GM19468 (cell line): ENCODE results near the gene ZBTB21.
"Not testable (repeated sequence)": the region's sequence is repeated elsewhere in the genome, so short reads cannot be mapped to it uniquely, and the experiment has no call there.

ENCODE experiments used
- ATAC-seq: cut with Tn5 transposase; IDR thresholded peaks from one replicate; pipeline ENCODE4 v1.9.1; 2021; ENCODE audit warnings: mild to moderate bottlenecking, moderate library complexity, moderate number of reproducible peaks; ENCODE audit not compliant: unreplicated experiment; ENCODE audit errors: extremely low read depth

Gene ZBTB21

DNA sequence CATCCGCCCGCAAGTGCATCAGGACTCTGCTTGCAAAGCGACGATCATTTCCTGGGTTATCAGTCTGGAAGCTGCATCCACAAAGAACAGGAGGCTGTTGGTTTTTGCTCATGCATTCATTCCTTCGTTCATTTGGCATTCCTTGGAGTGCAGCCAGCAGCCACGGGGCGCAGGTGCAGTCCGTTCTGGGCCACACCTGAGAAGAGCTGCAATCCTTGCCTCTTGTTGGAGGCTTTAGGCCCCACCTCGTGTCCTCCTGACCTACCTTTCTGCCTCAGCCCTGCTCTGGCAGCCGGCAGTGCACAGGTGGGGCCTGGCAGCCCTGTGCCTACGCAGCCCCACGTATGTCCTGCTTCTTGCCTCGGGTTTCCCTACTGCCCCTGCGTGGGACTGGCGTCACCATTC, 36.7 kb downstream of the ZBTB21 start:
- ATAC-seq, result no peak

DNA sequence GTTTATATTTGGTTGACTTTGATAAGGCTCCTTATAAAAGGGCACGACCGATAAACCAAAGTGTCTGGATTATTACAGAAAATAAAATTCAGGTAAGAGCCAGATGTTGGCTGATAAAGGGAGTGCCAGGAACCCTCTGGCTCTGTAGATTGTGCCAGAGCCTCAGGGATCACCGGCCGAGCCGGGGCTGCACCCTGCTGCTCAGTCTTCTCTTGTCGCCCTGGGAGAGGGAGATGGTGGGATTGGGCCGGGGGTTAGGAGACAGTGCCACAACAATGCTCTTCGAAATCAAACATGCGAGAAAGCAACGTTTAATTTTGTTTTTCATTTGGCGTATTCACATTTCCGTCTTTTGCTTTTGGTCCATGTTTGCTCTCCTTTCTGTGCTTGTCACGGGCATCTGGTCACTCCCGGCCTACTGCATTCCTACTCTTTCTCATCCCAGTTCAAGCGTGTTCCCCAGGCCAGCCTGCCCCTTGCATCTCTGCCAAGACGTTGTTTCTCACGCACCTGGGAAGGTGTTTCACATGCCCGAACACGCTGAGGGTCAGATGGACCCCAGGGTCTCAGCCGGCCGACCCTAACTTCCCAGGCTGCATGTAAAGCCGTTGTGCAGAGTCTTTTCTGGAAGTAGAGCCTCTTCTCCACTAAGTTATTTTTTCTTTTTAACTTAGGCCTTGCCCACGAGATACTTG, 37.5 kb downstream of the ZBTB21 start:
- no peak for ATAC-seq

DNA sequence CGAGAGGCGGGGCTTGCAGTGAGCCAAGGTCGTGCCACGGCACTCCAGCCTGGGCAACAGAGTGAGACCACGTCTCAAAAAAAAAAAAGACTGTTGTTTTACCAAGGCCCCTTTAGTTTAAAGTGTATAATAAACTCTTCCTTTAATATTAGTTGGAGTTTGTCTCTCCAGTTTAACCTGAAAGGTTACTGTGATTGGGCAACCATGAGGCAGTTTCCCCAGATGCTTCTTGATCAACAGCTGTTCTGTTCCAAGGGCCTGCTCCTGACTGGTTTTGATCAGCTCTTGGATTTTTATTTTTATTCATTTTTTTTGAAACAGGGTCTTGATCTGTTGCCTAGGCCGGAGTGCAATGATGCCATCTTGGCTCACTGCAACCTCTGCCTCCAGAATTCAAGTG, 38.3 kb downstream of the ZBTB21 start:
- ATAC-seq, result no peak

DNA sequence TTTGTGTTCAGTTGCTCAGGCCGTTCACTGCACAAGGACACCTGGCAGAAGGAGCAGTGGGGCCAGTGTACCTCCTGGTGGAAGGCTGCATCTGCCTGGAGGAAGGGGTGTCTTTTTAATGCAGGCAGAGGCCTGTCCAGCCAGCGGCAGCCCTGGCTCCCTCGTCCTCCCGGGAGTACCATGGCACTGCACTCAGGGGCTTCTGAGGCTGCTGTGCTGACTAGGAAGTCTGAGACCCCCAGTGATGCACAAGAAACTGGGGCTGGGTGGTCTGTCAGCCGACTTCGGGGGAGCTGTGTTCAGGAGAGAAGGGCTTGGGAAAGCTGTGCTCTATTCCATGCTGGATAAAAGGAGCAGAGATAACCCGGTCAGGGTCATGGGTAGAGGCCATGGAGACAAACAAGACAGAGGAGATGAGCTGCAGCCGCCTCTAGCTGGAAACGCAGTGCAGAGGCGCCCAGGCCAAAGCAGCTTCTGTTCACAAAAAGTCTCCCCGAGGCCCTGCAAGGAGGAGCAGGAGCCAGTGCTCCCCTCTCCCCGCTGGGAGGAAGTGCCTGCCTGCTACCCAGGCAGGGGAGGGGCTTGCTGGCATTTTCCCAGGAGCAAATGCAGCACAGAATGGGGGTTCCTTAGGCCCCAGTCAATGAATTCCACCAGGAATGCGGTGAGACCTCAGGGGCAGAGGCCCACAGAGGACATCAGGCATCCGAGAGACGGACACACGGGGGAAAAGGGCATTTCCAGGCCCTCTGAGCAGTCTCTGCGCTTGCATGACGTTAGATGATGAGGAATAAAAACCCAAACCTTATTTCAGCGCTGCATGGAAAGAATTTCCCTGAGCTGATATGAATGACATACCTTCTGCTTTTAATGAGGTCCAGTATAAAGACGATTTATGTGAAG, 39.2 kb downstream of the ZBTB21 start:
- no peak for ATAC-seq

DNA sequence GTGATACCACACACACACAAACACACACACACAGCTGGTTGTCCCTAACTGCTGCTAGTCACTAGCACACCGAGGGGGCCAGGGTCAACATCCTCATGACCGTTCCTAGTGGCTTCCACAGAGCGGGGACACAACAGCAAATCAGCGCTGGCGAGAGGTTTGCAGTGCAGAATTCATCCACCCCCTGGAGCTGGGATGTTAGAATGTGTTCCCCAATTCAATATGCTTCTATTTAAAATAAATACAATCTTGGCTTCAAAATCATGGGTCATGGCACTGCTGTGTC, 40.1 kb downstream of the ZBTB21 start:
- no peak for ATAC-seq

DNA sequence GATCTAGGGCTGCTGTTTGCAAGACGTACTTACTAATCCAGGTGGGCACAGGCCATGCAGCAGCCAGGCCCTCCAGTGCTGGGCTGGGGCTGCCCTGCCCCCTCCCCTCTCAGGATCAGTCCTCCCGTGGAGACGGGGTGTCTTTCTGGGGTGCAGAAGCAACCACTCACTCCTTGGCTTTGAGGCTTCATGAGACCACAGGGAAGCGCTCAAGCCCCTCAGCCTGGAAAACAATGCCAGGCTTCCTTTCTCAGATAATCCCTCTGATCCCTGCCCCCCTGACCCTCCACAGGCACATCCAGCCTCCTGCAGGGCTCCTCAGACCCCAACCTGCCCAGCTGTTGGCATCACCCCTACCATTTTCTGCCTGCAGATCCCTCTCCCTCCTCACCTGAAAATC, 42.5 kb downstream of the ZBTB21 start:
- no peak for ATAC-seq

DNA sequence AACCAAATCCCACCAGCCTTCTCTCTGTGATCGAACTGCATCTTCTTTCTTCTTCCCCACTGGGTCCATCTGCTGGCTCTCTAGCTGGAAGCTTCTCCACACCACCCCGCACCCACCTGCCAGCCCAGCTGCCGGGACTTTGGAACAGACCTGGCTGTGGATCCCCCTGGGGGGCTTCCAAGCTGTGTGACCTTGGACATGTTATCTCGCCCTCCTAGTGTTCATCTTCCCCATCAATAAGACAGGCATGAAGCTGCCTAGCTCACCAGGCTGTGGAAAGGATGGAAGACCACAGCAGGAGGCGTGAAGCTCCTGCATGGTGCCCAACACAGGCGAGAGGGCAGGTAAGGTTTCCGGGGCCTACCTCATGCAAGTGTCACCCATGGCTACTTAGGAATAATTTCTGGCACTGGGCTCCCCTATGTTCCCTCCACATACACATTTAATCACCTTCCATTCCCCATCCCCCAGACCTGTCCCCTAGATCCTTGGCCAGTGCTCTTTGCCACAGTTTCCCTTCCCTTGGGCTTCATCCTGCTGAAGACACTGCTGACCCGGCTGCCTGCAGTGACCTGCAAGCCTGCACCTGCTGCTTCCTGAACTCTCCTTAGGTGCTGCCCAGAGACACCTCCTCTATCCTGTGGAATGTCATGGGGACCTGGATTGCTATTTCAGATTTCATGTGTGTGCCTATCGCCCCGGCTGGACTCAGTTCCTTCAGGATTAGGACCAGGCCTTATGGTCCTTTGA, 43.1 kb downstream of the ZBTB21 start:
- ATAC-seq, result no peak

DNA sequence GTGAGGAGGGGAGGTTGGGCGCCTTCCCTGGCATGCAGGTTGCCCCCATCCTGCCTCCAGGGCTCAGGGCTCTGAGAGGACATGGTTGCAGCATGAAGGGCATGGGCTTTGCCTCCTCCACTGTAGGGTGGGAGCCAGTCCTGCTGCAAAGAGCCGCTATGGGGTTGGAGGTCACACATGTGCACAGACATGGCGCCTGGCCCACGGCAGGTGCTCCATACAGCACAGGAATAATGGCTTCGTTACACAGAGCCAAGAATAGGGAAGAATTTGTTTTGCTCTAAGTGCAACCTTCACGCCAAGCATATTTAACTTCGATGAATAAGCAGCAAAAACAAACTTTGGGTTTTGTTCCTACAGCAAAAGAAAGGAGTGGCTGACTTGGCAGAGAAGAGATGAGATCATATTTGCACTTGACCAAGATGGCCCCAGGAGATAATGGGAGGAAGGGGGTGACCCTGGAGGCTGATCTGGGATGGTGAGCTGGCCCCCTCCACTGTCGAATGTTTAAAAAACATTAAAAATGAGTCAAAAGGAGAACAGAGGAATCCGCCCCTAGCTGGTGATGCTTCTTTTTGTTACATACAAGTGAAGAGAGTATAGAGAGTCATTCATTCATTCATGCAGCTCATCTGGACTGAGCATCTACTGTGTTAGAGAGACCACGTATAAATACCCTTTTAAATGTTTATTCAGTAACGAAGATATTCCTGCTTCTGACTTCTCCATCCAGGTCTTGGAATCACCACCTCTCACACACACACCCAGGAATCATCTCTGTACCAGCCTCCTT, 43.9 kb downstream of the ZBTB21 start:
- no peak for ATAC-seq

DNA sequence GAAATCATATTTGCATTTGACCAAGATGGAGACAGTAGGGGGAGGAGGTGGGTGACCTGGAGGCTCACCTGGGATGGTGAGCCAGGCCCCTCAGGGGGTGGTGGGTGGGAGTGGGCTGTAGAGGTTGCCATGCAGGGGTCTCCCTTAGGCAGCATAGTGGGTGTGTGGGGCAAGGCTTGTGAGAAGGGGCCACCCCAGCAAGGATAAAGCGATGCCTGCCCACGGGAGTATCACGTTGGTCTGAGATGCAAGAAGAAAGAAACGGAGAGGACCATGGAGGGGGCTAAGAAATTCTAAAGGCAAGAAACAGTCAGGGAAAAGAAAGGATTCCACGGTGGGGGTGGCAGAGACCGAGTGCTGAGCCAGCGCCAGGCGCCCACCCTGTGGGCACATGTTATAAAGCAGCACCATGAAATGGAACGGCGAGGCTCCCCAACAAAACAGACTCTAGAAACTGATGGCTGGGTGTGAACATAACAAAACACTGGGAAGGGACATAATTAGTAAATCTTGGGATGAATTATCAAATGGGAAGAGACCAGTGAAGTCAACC, 44.6 kb downstream of the ZBTB21 start:
- no peak for ATAC-seq

DNA sequence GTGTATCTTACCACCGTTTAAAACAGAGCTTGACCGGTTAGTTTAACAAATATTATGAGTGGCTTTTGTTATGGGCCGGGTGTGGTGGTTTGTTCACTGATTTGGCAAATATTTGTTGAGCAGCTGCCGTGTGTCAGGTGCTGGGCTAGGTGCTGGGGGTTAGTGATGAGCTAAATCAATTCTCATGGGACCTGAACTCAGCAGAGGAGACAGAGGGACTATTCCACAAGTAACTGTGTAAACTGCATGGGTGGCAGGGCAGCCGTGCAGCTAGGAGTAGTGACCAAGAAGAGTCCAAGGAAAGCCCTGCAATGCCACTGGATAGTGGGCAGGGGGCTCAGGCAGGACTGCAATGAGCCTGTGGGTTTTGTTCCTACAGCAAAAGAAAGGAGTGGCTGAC, 45.1 kb downstream of the ZBTB21 start:
- no peak for ATAC-seq

DNA sequence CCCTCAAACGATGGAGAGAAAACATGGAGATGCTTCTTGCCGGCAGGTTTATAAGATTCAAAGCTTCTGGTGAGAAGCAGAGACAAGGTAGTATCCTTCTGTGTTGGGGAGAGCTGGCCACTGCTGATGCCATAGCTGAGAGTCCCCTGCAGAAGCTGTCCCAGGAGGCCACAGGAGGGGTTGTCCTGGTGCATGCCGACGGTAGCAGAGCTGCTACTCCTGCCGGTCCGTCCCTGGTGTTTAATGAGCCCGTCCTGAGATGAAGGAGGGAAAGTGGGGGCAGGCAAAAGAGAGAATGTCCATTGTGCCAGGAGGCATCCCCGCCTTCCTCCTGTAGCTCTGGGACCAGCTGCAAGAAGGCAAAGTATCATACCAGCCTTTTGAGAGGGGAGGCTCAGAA, 46.0 kb downstream of the ZBTB21 start:
- no peak for ATAC-seq

DNA sequence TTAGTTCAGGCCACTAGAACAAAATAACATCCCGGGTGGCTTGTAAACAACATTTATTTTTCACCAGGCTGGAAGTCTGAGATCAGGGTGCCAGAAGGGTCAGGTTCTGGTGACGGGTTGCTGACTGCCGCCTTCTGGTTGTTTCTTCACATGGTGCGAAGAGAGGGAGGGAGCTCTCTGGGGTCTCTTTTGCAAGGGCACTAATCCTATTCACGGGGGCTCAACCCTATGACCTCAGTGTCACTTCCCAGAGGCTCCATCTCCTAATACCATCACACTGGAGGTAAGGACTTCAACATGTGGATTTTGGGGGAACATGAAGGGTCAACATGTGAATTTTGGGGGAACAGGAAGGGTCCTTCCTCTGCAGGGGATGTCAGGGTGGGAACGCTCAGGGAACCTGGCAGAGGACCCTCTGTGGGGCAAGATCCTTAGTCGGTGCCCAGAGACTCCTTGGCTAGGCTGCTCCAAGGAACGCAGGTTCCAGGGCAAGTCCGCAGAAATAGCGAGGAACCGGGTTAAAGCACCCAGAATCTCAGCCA, 47.7 kb downstream of the ZBTB21 start:
- ATAC-seq, result no peak

DNA sequence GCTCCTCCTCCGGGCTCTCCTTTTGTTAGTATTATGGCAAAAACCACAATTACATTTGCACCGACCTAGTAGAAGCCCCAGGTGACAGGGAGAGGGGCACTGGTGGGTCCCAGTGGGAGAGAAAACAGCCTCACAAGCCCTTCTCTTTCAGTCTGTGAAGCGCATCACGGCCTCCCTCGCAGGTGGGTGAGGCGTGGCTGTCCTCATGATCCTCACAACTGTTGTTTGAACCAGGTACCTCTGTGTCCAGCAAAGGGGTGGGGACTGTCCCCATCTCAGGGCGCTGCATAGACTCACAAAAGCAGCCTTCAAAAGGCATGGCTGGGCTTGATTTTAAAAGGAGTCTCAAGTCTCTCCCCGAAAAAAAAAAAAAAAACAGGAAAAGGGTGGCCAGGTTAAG, 48.4 kb downstream of the ZBTB21 start:
- no peak for ATAC-seq

DNA sequence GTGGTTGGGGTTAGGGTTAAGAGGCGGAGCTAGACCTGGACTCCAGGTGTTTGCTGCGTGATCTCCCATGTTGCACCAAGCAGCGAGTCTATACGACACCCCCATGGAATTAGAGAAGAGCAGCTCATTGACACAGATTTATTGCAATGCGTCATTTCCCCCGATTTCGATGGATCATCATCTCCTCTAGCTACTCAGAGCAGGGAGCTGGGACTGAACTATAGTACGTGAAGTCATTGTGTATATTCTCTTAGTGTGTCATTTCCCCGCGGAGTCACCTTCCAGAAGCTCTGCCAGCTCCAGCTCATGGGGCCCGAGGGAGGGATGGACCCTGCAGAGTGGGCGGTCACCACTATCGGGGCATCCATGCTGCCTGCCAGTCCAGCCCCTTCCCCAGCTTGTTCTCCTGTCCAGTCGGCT, 48.9 kb downstream of the ZBTB21 start:
- no peak for ATAC-seq

DNA sequence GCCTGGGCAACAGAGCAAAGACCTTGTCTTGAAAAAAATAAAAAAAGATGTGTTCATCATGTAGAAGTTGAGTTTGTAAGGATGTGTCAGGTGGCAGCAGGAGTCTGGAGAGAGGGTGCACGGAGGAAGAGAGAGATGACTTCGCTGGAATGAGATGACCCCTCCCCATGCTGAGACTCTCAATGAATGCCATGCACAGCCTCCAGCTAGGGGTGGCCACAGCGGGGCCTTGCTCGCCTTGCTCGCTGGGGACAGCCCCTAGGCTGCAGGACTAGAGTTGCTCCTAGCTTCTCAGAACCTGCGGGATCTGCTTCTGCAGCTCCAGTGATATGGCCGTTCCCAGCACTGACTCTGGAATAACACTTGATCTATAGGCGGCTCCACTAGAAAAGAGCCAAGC, 49.8 kb downstream of the ZBTB21 start:
- ATAC-seq, result no peak

DNA sequence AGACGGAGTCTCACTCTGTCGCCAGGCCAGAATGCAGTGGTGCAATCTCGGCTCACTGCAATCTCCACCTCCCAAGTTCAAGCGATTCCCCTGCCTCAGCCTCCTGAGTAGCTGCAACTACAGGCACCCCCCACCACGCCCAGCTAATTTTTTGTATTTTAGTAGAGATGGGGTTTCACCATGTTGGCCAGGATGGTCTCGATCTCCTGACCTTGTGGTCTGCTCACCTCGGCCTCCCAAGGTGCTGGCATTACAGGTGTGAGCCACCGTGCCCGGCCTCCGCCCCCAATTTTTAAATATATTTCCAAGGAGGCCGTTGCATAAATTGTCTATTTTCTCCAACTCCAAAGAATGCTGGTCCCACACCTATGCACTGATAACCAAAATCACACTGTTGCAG, 50.5 kb downstream of the ZBTB21 start:
- not testable (repeated sequence) for ATAC-seq

DNA sequence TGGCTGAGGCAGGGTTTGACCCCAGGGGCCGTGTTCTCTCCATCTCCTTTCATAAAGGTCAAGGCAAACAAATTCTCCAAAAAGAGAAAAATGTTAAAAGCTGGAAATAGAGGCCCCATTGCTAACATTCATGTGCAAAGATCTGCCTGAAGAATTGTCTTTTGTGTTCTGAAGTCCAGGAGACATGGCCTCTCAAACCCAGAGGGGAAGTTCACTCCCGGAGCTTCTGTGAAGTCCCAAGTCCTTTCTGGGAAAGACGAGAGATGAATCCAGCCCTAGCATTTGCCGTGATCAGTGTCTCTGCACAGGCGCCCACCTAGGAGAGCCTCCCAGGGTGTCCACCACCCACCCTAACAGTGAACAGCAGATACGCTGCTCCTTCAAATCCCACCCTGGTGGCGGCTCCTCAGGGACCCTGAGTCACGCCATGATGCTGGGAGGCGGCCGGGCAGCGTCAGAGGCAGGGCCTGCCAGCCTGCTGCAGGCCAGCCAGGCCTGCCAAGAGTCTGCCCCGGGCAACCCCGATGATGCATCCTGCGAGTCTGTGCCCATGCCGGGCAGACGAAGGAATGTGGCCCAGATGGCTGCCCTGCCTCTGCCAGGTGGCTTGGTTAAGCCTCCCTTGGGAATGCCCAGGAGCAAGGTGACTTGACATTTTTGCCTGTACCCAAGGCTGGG, 51.1 kb downstream of the ZBTB21 start:
- no peak for ATAC-seq

DNA sequence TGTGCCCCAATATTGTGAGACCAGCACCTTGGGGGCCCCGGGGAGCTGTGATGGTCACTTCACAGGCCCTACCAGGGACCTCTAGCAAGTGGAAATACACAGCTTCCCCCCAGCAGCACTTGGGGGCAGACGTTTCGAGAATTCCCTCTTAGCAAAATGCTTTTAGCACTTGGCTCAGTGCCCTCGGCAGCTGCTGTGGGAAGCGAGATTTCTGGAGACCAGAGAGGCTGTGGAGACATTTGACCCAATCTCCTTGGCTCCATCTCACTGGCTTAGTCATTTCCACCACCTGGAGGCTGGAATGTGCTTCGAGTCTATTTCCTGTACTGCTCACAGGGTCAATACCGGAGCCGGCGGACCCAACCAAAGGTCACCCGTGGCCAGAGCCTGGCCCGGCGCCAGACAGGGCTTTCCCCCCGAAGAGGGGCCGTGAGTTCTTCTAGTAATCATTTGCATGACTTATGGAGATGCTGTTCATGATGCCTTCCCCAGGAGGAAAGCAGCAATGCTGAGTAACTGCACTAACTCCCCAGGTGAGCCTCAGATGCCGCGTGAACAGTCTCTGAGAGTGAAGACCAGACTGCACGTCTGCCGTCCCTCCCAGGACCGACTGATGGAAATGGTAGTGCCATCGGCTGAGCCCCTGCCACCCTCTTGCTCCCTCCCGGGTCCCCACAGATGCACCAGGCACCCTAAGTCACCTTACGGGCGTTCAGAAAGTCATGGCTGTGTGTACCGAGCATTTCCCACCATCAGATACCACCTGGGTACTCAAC, 52.0 kb downstream of the ZBTB21 start:
- ATAC-seq, result no peak
